H54 (cell line): ENCODE measurements around the gene ZNF319.

ENCODE experiments used
- DNase-seq: peaks from one replicate; pipeline ENCODE4 v3.0.0; 2011; ENCODE audit warnings: low spot score, mixed read lengths; ENCODE audit not compliant: insufficient read length
- FAIRE-seq: peaks from 3 replicates; lab custom pipeline; 2011; peaks lifted over from hg19 to GRCh38; lab: Jason Lieb, UNC
- POLR2A ChIP-seq: IDR thresholded peaks from 2 replicates; pipeline ENCODE4 v1.6.1; 2011; ENCODE audit warnings: low read depth, mild to moderate bottlenecking, low read length

Gene ZNF319

DNA sequence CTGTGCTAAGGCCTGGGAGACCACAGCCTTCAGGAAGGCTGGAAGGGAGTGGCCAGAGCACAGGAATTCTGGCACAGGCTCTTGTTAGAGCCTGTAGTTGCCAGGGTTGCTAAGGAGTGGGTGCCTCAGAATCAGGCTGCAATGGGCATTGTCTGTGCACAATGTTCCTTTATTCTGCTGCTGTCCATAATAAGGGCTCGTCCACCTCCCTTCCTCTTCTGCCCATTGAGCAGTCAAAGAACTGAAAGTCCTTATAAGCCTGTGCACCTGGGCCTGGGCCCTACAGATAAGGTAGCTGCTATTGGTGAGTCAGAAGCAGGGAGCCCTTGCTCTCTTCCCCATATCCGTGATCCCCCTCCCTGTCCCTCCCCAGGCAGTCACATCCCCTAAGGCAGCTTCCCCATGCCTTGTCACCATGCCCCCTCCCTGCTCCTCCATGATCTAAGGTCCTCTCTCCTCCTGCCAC is 24.1 kb downstream of the ZNF319 start:
- FAIRE-seq (no peak), DNase-seq (no peak)
- TF ChIP-seq POLR2A = no peak

DNA sequence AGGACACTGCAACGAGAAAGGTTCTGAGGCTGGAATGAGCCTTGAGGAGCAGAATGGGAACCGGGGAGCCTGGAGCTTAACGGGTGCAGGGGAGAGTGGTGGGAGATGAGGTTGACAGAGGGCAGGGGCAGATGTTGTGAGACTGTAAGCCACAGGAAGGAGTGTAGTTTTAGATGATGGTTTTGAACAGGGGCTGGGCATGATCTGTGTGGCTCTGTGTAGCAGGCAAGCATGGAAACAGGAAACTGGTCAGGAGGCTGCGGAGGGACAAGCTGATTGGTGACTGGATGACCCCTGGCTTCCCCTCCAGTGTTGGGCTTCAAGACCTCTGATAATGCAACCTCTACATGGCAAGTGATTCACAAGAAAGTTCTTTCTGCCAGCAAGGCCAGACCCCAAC is 28.2 kb downstream of the ZNF319 start:
- DNase-seq (no peak), FAIRE-seq (no peak)
- TF ChIP-seq POLR2A = no peak

DNA sequence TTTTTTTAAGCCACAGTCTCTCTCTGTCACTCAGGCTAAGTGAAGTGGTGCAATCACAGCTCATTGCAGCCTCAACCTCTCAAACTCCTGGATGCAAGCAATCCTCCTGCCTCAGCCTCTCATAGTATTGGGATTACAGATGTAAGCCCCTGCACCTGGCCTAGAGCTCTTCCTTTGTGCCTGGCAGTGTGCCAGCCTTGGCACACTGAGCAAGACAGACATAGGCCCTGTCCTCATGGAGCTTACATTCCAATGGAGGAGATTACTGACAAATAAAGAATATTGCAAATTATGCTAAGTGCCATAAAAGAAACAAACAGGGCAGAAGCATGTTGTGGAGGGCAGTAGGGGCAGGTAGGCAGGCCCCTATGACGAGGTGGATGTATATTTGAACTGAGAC is 28.6 kb downstream of the ZNF319 start:
- no peak for TF ChIP-seq POLR2A
- FAIRE-seq (no peak), DNase-seq (no peak)

DNA sequence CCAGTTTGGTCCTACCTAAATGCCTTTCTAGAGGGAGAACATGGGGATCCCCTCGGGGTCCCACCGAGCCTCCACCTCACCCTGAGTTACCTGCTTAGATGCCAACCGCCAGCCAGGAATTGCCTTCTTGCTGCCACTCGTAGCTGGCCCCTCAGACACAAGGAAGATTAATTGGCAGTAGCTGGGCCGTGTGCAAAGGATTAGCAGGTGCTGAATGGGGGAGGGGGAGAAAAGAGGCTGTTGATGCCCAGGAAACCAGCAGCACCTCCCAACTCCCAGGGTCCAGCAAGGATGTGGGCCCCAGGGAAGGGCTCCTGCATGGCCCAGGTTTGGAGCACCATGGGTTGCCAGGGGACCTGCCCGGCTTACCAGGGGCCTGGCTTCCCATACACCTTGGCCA is 29.5 kb downstream of the ZNF319 start, which contains the start of gene CNGB1:
CNGB1 (minus strand) TSS at position 159 of the 400 bp plus-strand sequence. CDS start 3,842 bp downstream, outside the sequence.
- DNase-seq = no peak
- TF ChIP-seq POLR2A = no peak
- no peak for FAIRE-seq

DNA sequence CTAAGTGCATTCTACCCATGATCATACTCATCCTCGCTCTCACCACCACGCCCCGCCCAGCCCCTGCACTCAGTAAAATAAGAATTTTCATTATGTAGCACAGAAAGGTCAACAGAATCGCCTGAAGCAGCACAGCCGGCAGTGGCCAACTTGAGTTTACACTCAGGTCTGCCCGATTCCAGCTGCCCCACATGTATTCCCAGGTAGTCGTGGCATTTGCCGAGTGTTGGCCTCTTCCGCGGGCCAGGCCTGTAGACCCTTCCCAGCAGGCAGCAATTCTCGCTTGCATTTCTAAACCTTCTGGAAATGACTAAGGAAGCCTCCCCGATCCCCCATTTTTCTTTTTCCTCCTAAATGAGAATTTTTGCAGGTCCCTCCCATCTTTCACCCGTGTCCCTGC is 30.2 kb downstream of the ZNF319 start:
- no peak for TF ChIP-seq POLR2A
- FAIRE-seq (no peak), DNase-seq (no peak)

DNA sequence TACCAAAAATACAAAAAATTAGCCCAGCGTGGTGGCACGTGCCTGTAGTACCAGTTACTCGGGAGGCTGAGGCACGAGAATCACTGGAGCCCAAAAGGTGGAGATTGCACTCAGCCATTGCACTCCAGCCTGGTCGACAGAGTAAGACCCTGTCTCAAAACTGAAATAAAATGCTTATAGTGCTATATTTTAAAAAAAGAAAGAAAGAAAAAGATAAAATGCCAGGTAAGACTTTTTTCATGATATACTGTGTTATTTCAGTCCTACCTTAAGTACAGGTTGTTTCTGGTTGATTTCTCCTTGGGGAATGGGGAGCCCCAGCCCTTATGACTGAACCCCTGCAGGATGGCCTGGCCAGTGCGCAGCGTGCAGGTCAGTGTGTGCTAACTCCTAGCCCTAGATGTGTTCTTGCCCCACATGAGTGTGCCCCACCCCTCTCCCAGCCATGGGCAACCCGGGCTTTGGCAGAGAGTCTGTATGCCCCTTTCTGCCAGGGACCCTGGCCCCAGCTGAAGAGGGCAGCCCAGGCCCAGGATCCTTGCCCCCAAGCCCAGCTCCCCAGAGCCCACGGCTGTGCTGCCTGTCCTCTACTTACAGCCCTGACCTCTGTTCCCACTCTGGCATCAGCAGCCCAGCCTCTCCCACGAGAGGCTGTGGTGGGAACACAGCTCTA is 30.9 kb downstream of the ZNF319 start:
- DNase-seq (no peak), FAIRE-seq (no peak)
- TF ChIP-seq POLR2A = no peak

DNA sequence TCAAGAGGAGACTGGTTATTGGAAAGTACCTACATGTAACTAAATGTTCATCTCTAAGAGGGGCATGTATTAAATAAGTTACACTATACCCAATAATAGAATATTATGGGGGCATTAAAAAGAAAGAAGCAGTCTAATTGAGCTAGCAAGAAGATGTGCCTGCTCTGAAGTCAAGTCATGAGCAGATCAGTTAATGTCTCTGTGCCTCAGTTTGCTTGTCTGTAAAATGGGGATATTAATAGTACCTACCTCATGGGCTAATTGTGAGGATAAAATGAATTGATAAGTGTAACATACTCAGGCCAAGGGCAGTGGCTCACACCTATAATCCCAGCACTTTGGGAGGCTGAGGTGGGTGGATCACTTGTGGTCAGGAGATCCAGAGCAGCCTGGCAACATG is 32.6 kb downstream of the ZNF319 start:
- TF ChIP-seq POLR2A = no peak
- no peak for FAIRE-seq
- DNase-seq = no peak

DNA sequence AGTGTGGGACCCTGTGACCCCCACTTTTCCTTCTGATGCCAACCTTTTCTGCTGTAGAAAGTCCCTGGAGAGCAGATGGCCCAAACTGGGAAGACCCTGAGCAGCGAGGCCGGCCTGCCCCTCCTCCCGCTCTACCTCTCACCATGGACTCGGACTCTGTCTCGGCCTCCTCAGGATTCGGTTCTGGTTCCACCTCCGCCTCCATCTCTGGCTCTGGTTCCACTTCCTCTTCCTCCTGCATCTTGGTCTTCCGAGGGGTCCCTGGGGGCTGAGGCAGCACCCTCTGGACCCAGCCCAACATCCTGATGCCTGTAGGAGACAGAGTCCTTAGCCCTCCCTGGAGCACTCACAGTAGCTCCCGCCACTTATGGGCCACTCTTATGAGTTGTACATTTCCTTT is 33.5 kb downstream of the ZNF319 start:
- FAIRE-seq (no peak), DNase-seq (no peak)
- TF ChIP-seq POLR2A = no peak

DNA sequence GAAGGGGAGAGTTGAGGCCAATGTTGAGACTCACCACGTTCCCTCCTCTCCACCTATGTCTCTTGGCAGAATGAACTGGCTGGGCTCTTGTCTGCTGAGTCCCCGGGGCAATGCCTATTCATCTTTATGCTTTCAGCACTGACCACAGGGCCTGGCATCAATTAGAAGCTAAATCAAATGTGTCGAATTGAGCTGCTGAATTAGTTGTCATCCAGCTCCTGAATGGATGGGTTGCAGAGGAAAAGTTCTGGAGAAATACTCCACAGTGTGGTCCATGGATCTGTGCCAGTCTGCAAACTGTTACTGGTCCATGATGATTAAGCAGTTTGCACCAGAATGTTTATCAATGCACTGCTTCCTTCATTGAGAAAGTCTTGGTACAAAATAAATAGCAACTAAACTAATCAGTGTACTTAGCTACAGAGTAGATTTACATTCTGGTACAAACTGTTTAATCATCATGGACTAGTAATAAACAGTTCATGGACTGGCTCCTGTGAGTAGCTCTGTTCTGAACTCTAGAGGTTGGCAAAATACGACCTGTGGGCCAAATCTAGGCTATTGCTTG is 34.2 kb downstream of the ZNF319 start:
- TF ChIP-seq POLR2A = no peak
- FAIRE-seq (no peak), DNase-seq (no peak)

DNA sequence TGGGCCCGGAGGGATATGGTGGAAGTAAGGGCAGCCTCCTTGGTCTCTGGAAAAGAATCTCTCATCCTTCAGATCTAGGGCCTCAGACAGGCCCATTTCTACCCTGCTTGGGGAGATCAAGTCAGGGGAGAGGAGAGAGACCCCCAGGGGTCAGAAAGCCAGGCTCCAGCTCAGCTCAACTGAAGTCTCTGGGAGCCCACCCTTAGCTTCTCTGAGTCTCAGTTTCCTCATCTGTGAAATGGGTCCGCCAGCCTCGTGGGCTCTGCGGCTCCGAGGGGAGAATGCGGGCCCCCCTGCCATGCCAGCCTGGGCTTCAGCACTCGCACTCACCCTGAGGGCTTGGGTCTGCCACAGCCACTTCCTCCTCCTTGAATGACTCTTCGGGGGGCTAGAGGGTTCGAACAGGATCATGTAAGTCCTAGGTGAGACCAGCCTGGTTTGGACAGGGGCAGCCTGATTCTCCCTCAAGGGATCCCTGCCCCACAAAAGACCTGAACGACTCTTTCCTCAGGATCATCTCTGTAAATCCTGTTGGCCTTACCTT is 36.2 kb downstream of the ZNF319 start:
- FAIRE-seq (no peak), DNase-seq (no peak)
- TF ChIP-seq POLR2A = no peak

DNA sequence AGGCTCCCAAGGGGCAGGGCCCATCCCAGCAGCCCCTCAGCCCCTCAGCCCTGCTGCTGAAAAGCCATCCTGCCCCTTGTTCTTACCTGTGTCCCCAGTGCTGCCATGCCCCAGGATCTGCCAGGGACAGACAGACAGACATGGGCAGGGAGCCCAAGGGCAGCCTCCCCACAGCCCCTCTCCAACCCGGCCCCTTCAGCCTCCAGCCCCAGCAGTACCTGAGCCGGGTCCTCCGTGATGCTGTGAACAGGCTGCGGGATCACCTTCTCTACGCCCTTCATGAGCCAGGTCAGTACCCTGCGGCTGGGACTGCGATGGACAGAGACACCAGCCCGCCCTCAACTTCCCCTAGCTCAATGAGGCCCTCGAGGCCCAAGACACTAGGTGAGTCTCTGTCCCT is 37.7 kb downstream of the ZNF319 start:
- FAIRE-seq (no peak), DNase-seq (no peak)
- no peak for TF ChIP-seq POLR2A

DNA sequence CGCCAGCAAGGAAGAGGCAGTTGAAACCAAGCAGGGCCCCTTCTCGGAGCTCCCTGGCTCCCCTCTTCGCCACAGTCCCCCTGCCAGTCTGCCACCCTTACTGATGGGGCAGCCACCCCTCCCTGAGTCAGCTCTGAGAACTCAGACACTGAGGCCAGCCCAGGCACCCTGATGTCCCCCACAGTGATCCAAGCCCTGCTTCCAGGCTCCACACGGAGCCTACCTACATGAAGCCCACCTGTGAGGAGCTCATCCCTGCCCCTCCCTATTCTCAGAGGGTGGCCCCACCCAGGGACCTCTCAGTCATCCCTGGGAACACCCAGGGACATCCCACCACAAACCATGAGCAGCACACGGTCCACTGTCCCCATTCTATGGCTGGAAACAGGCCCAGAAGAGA is 38.4 kb downstream of the ZNF319 start:
- no peak for TF ChIP-seq POLR2A
- DNase-seq (no peak), FAIRE-seq (no peak)

DNA sequence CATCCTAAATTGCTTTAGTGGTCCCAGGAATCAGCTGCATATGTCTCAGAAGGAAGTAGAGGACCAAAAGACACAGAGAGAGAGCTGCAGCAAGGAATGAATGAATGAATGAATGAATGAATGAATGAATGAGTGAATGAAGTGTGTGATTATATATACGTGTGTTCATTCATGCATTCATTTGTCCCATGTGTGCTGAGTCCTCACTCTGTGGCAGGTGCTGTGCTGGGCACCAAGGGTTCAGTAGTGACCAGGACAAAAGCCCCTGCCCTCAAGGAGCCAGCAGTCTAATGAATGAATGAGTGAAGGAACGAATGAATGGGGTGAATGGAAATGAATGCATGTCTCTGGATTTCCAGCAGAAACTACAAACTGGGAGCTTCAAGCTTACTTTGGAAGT is 38.9 kb downstream of the ZNF319 start:
- FAIRE-seq (no peak), DNase-seq (no peak)
- TF ChIP-seq POLR2A = no peak

DNA sequence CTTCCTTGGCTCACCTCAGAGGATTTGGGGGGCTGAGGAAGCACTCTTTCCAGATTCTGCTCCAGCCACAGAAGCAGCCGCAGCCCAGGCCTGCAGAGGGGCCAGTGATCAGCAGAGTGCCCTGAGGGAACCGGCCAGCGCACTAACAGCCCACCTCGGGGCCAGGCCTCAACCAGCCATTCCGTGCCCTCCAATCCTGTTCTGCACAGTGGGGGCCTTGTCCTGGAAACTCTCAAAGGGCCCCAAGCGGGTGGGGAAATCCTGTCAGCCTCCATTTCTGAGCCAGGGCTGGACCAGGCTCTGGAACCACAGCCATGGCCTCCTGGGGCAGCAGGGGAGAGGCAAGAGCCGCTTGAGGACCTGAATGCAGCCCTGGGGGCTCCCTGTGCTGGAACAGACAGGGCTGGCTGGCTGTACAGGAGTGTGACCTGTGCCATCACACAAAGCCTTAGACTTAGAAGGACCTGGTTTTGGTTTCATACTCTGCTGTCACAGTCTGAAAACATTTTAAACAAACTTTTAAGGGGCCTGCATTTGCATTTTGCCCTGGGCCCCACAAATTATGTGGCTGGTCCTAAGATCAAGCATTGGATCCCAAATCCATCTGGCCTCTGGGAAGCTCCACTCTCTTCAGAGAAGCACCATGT is 39.5 kb downstream of the ZNF319 start:
- TF ChIP-seq POLR2A = no peak
- FAIRE-seq (no peak), DNase-seq (no peak)

DNA sequence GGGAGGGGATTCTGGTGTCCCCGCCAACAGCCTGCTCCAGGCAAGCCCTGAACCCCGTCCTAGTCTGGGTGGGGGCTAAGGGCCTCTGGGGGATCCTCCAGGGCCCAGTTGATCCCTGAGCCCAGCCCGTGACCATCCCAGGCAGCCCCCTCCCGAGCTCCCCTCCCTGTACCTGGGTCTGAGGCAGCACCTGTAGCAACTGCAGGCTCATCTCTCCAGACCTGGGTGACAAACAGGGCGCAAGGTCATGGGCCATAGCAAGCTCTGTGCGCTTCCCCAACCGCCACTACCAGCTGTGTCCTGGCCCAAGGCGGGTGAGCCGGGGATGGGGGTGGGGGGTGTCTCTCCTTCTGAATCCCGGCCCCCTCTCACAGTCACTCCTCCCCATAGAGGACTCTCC is 40.2 kb downstream of the ZNF319 start:
- no peak for TF ChIP-seq POLR2A
- DNase-seq (no peak), FAIRE-seq (no peak)
